CD14-positive monocyte (primary cell): Measurements from ENCODE around the gene CEP120. TPM values are rescaled to one million over a fixed set of nuclear protein-coding genes. Genes with fewer than 3 reads are reported as not detected.
A peak's percentile ranks its signal among the peaks of the same experiment; 100 is the strongest.

Experiments used
- DNase-seq, 3 donors: peaks; one replicate each; pipeline ENCODE4 v3.0.0-alpha.2; 2011 to 2022
- H2AFZ ChIP-seq: 2 replicates; pipeline ENCODE4 v1.6.0; 2012; ENCODE audit warnings: mild to moderate bottlenecking, low read depth, low read length, inconsistent platforms; ENCODE audit not compliant: insufficient read depth, poor library complexity, severe bottlenecking
- H3K27ac ChIP-seq, 2 donors: 1 replicate in 1 of 2; 2 replicates in 1 of 2; pipeline ENCODE4 v1.5.1; 2012 to 2013; ENCODE audit warnings: low read length in 2 of 2, control low read depth in 1 of 2, inconsistent platforms in 1 of 2, low read depth in 1 of 2, mild to moderate bottlenecking in 1 of 2
- H3K27me3 ChIP-seq, 2 donors: one replicate each; pipeline versions ENCODE4 v1.6.0 to v1.6.1; 2011 to 2013; ENCODE audit warnings: low read length in 2 of 2; ENCODE audit not compliant: control insufficient read depth in 2 of 2, insufficient read depth in 2 of 2
- H3K36me3 ChIP-seq, 2 donors: replicated peaks in 1 of 2; 1 replicate in 1 of 2; 2 replicates in 1 of 2; pipeline versions ENCODE4 v1.5.1 to v1.6.1; 2012 to 2013; ENCODE audit warnings: low read length in 2 of 2, control low read depth in 1 of 2, inconsistent platforms in 1 of 2, mild to moderate bottlenecking in 1 of 2; ENCODE audit not compliant: insufficient read depth in 2 of 2, control insufficient read depth in 1 of 2
- H3K4me1 ChIP-seq, 2 donors: 1 replicate in 1 of 2; 2 replicates in 1 of 2; pipeline versions ENCODE4 v1.5.1 to v1.6.1; 2012 to 2013; ENCODE audit warnings: low read length in 2 of 2, control low read depth in 1 of 2, inconsistent platforms in 1 of 2, mild to moderate bottlenecking in 1 of 2, moderate library complexity in 1 of 2; ENCODE audit not compliant: insufficient read depth in 2 of 2, control insufficient read depth in 1 of 2
- H3K4me2 ChIP-seq: replicated peaks from 2 replicates; pipeline ENCODE3; 2012; ENCODE audit warnings: low read length, moderate library complexity, mild to moderate bottlenecking; ENCODE audit not compliant: poor library complexity, severe bottlenecking; ENCODE audit errors: extremely low read depth
- H3K4me3 ChIP-seq, 3 experiments: fragments of 200-600 bp in 1 of 3; sonication (generic) in 1 of 3; replicated peaks in 1 of 3; 1 replicate in 2 of 3; 2 replicates in 1 of 3; pipeline ENCODE4 v1.5.1; 2011 to 2013; ENCODE audit warnings: low read length in 3 of 3, mild to moderate bottlenecking in 3 of 3, control low read depth in 2 of 3, low read depth in 2 of 3, inconsistent platforms in 1 of 3, moderate library complexity in 1 of 3
- H3K79me2 ChIP-seq: 2 replicates; pipeline ENCODE4 v1.6.0; 2012; ENCODE audit warnings: mild to moderate bottlenecking, control low read depth, inconsistent platforms, low read length, moderate library complexity; ENCODE audit not compliant: insufficient read depth
- H3K9ac ChIP-seq: 2 replicates; pipeline ENCODE4 v1.6.0; 2017; ENCODE audit warnings: low read length, mild to moderate bottlenecking; ENCODE audit not compliant: insufficient read depth, poor library complexity, severe bottlenecking
- H3K9me3 ChIP-seq, 2 donors: replicated peaks in 1 of 2; 1 replicate in 1 of 2; 2 replicates in 1 of 2; pipeline versions ENCODE4 v1.5.1 to v1.6.1; 2012 to 2013; ENCODE audit warnings: low read length in 2 of 2, control low read depth in 1 of 2; ENCODE audit not compliant: control insufficient read depth in 1 of 2, insufficient read depth in 1 of 2
- H4K20me1 ChIP-seq: 2 replicates; pipeline ENCODE4 v1.6.0; 2012; ENCODE audit warnings: mild to moderate bottlenecking, low read length, control low read depth, moderate library complexity; ENCODE audit not compliant: insufficient read depth
- H3K27ac Mint-ChIP-seq, 7 donors: one replicate each; pipeline ENCODE4 v1.8.0; 2020; ENCODE audit warnings: mild to moderate bottlenecking in 7 of 7, mixed read lengths in 7 of 7, moderate library complexity in 6 of 7, inconsistent platforms in 2 of 7
- H3K27me3 Mint-ChIP-seq, 3 donors: one replicate each; pipeline ENCODE4 v1.8.0; 2021 to 2022; ENCODE audit warnings: low read depth in 3 of 3, mild to moderate bottlenecking in 3 of 3, mixed read lengths in 3 of 3, moderate library complexity in 3 of 3, inconsistent platforms in 1 of 3
- H3K36me3 Mint-ChIP-seq, 2 donors: one replicate each; pipeline ENCODE4 v1.8.0; 2020; ENCODE audit warnings: mixed read lengths in 2 of 2, inconsistent platforms in 1 of 2, mild to moderate bottlenecking in 1 of 2
- H3K4me1 Mint-ChIP-seq: one replicate; pipeline ENCODE4 v1.8.0; 2020; ENCODE audit warnings: mild to moderate bottlenecking, mixed read lengths
- H3K4me3 Mint-ChIP-seq, 2 donors: one replicate each; pipeline ENCODE4 v1.8.0; 2020; ENCODE audit warnings: mild to moderate bottlenecking in 2 of 2, mixed read lengths in 2 of 2, moderate library complexity in 1 of 2
- H3K9me3 Mint-ChIP-seq, 7 donors: one replicate each; pipeline ENCODE4 v1.8.0; 2020 to 2022; ENCODE audit warnings: mixed read lengths in 7 of 7, mild to moderate bottlenecking in 6 of 7, moderate library complexity in 6 of 7, inconsistent platforms in 2 of 7
- CTCF ChIP-seq: fragments of 200-600 bp; IDR thresholded peaks from one replicate; pipeline ENCODE4 v1.8.0; 2022; ENCODE audit warnings: antibody characterized with exemption, mild to moderate bottlenecking
- WGBS: methylation state at CpG from one replicate; pipeline ENCODE4 v1.1.5; 2013; ENCODE audit warnings: missing lambda C conversion rate; ENCODE audit not compliant: insufficient coverage; 5-methylcytosine and 5-hydroxymethylcytosine counted together
- intact Hi-C, 2 donors: fragments of 100-400 bp; cut with micrococcal nuclease; formaldehyde crosslinking; loops; one replicate each; pipeline versions ENCODE4 v1.15.0 to v1.15.1; 2023
- polyA minus RNA-seq: library from RNA; depleted of rRNA, polyadenylated mRNA; stranded (reverse); fragments of >200 nt; gene quantifications from 2 replicates; pipeline ENCODE4 v1.2.3, GENCODE V29; 2012
- polyA plus RNA-seq, 3 donors: library from polyadenylated mRNA; depleted of rRNA in 1 of 3; unstranded in 2 of 3; stranded (reverse) in 1 of 3; fragments of 300-500 nt in 2 of 3; fragments of >200 nt in 1 of 3; fragmentation: Illumina TruSeq in 2 of 3; gene quantifications; 1 replicate in 2 of 3; 2 replicates in 1 of 3; pipeline ENCODE4 v1.2.3, GENCODE V29; 2012 to 2021
- total RNA-seq, 12 experiments: library from RNA in 1 of 12; stranded (reverse) in 1 of 12; fragments of 120-200 nt in 1 of 12; gene quantifications; one replicate each; pipeline ENCODE4 v1.2.4 and lab custom pipeline; 2013 to 2026; ENCODE audit warnings: mixed read lengths in 6 of 12, inconsistent platforms in 1 of 12

CEP120 gene
- 21.1 TPM for total RNA-seq (2013)
- 1 to 10 TPM; 6.4 to 7.2 (median 6.6) TPM for polyA plus RNA-seq
- polyA minus RNA-seq = 7.8 and 16.5 TPM in 2 replicates
- 4.7 to 36.9 (median 25.4) reads per million in 11 experiments for total RNA-seq (lab: John Stamatoyannopoulos, UW)

DNA sequence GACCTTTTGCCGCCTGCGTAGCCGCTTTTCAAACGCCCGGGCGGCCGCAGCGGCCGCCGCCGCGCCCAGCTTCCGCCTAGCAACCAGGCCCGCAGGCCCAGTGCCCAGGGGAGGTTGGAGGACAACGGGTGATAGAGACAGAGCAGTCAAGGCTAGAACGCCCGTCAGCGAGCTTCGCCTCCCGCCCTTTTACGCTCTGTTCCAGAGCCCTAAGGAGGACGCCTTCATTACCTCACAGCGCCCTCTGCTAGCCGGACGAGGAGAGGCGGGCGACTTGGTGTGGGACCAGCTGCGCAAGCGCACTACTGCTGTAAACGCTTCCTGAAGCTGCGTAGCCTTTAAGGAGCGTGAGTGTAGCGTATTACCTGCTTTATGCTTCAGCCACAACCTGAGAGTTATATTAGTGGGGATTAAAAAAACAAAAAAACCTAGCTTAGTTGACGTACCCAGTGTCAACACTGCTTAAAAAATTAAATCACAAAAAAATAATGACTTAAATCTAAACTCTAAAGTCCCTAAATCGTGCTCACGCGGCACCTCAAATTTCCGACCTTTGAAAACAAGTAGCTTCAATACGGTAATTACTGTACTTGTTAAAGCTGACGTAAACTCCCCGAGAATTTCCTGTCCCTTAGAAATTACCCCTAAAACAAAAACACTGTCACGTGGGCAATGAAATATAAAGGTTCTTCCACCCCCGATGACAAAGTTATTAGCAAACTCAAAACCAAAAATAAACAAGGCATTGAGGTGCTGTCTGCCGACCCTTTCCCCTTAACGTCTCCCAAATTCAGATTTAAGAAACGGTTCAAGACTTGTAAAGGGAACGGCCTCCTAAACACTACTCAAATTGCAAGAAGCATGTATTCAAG is at the start of gene CEP120:
TSS of gene CEP120 (minus strand) at position 126 of the 872 bp plus-strand sequence. CDS start 405 bp downstream, outside the sequence.
- H3K36me3 ChIP-seq = peaks cover 0 to 4% of the 10 kb centered on the region in 2 donors
- Mint-ChIP-seq H3K4me1 (peaks cover 29% of the 10 kb centered on the region), H3K36me3 (peaks cover 4 to 7% of the 10 kb centered on the region in 2 donors), H3K9me3 (peaks cover 0 to 3% (median 0%) of the 10 kb centered on the region in 7 donors), H3K27me3 (no peaks in the 10 kb centered on the region), H3K27ac (peak within 1 kb of the TSS in 4 of 7 donors; percentile 90 to 96 (median 93)), H3K4me3 (peak within 1 kb of the TSS in 1 of 2 donors; percentile 87)
- DNase-seq = peak; percentile 98 to 100 (median 99)
- intact Hi-C loops = loop anchor here in 1 of 2 donors (5.0 kb wide), 1 partner anchor 89 kb away; the partner anchor contains the start of gene CSNK1G3
- peak within 1 kb of the TSS; percentile 83 for H3K4me2 ChIP-seq
- under 1% methylated on average over 30 of the region's 47 CpGs for WGBS
- H3K4me1 ChIP-seq = peaks cover 26 to 51% of the 10 kb centered on the region in 2 donors
- peak within 1 kb of the TSS; percentile 80 to 93 (median 86) for H3K4me3 ChIP-seq
- H3K9me3 ChIP-seq = no peaks in the 10 kb centered on the region
- peak within 1 kb of the TSS; percentile 97 for H2AFZ ChIP-seq
- TF ChIP-seq CTCF = peak; percentile 77
- H3K9ac ChIP-seq = peak within 1 kb of the TSS; percentile 85
- no peaks in the 10 kb centered on the region for H4K20me1 ChIP-seq
- no peaks in the 10 kb centered on the region for H3K27me3 ChIP-seq
- peaks cover 34% of the 10 kb centered on the region for H3K79me2 ChIP-seq
- peak within 1 kb of the TSS; percentile 53 to 93 for H3K27ac ChIP-seq

GRCh38 chr5:123472150-123472924 is 49.1 kb upstream of the CEP120 start:
- H3K4me3 Mint-ChIP-seq = no peak overlapping the region
- Histone ChIP-seq H3K27ac (no peak overlapping the region), H3K4me1 (no peaks in the 10 kb centered on the region), H3K36me3 (no peaks in the 10 kb centered on the region), H3K9ac (no peak overlapping the region), H3K79me2 (no peaks in the 10 kb centered on the region), H3K4me3 (no peak overlapping the region), H3K27me3 (no peaks in the 10 kb centered on the region), H4K20me1 (no peaks in the 10 kb centered on the region), H3K4me2 (no peak overlapping the region), H2AFZ (no peak overlapping the region), H3K9me3 (peaks cover 4 to 5% of the 10 kb centered on the region in 2 donors)
- no peak for DNase-seq
- H3K27ac Mint-ChIP-seq = no peak overlapping the region
- no peaks in the 10 kb centered on the region for H3K4me1 Mint-ChIP-seq
- H3K9me3 Mint-ChIP-seq = peaks cover 5 to 14% (median 9%) of the 10 kb centered on the region in 7 donors
- intact Hi-C loops = no loop called here
- H3K27me3 Mint-ChIP-seq = peaks cover 0 to 7% (median 3%) of the 10 kb centered on the region in 3 donors
- WGBS = 100% methylated on average over 3 of the region's 8 CpGs
- no peaks in the 10 kb centered on the region for H3K36me3 Mint-ChIP-seq
- TF ChIP-seq CTCF = no peak
